GM12891 (cell line): Measurements from ENCODE around the gene AGTRAP.

Experiments used
- DNase-seq: peaks from one replicate; pipeline ENCODE4 v3.0.0; 2011; ENCODE audit warnings: low spot score; ENCODE audit not compliant: insufficient read length
- FAIRE-seq: peaks from 2 replicates; lab custom pipeline; 2011; peaks lifted over from hg19 to GRCh38; lab: Jason Lieb, UNC
- PAX5 ChIP-seq: IDR thresholded peaks from 2 replicates; pipeline ENCODE4 v1.6.1; 2011; ENCODE audit warnings: low read length, moderate library complexity, mild to moderate bottlenecking; ENCODE audit not compliant: insufficient read depth, severe bottlenecking
- POLR2A ChIP-seq: IDR thresholded peaks from 2 replicates; pipeline ENCODE4 v1.6.1; 2011; ENCODE audit warnings: low read depth, low read length, control low read depth
- POLR2AphosphoS5 ChIP-seq: IDR thresholded peaks from 2 replicates; pipeline ENCODE4 v1.6.1; 2011; ENCODE audit warnings: low read depth, low read length, control low read depth
- POU2F2 ChIP-seq: IDR thresholded peaks from 2 replicates; pipeline ENCODE4 v1.6.1; 2011; ENCODE audit warnings: low read depth, mild to moderate bottlenecking, control low read depth, low read length, moderate library complexity
- SPI1 ChIP-seq: IDR thresholded peaks from 2 replicates; pipeline ENCODE4 v1.6.1; 2011; ENCODE audit warnings: low read depth, low read length, control low read depth
- TAF1 ChIP-seq: IDR thresholded peaks from 2 replicates; pipeline ENCODE4 v1.6.1; 2011; ENCODE audit warnings: low read depth, low read length, control low read depth

AGTRAP gene

GRCh38 chr1:11759791-11760190, 23.9 kb downstream of the AGTRAP start:
- TF ChIP-seq POLR2A (no peak), SPI1 (no peak), POU2F2 (no peak), PAX5 (no peak), TAF1 (no peak), POLR2AphosphoS5 (no peak)
- DNase-seq (no peak), FAIRE-seq (no peak)

GRCh38 chr1:11761285-11761684, 25.3 kb downstream of the AGTRAP start:
- TF ChIP-seq POU2F2: no peak
- TF ChIP-seq SPI1: no peak
- TF ChIP-seq POLR2A: no peak
- no peak for TF ChIP-seq TAF1
- no peak for TF ChIP-seq PAX5
- TF ChIP-seq POLR2AphosphoS5: no peak
- DNase-seq: no peak
- FAIRE-seq: no peak

- DNase-seq (no peak), FAIRE-seq (no peak)
- TF ChIP-seq POU2F2 (no peak), PAX5 (no peak), POLR2AphosphoS5 (no peak), SPI1 (no peak)
These were observed 26.1 kb downstream of the AGTRAP start, which contains the start of gene C1orf167 for GRCh38 chr1:11761988-11762406. TSS of gene C1orf167 (plus strand) at chr1:11762193. CDS start at chr1:11764401, 2,208 bp downstream.

GRCh38 chr1:11764115-11764514, 28.2 kb downstream of the AGTRAP start:
- no peak for FAIRE-seq

GRCh38 chr1:11764519-11764918, 28.6 kb downstream of the AGTRAP start:
- FAIRE-seq: no peak
- no peak for DNase-seq
- TF ChIP-seq TAF1: no peak
- TF ChIP-seq PAX5: no peak
- no peak for TF ChIP-seq SPI1
- no peak for TF ChIP-seq POU2F2
- TF ChIP-seq POLR2AphosphoS5: no peak
- TF ChIP-seq POLR2A: no peak

More at GRCh38 chr1:11764115-11764514, 28.2 kb downstream of the AGTRAP start:
- DNase-seq: no peak
- TF ChIP-seq PAX5 (no peak), POU2F2 (no peak), TAF1 (no peak), POLR2A (no peak), POLR2AphosphoS5 (no peak), SPI1 (no peak)

- DNase-seq (no peak), FAIRE-seq (no peak)
These were observed 29.9 kb downstream of the AGTRAP start for GRCh38 chr1:11765661-11766428.

GRCh38 chr1:11766429-11766776, 30.5 kb downstream of the AGTRAP start:
- DNase-seq (no peak), FAIRE-seq (no peak)
- TF ChIP-seq SPI1 (no peak), POU2F2 (no peak), POLR2AphosphoS5 (no peak), PAX5 (no peak), TAF1 (no peak), POLR2A (no peak)

More at GRCh38 chr1:11765661-11766428, 29.9 kb downstream of the AGTRAP start:
- TF ChIP-seq POU2F2: no peak
- TF ChIP-seq TAF1: no peak
- no peak for TF ChIP-seq SPI1
- TF ChIP-seq PAX5: no peak
- no peak for TF ChIP-seq POLR2AphosphoS5
- TF ChIP-seq POLR2A: no peak

- FAIRE-seq (no peak), DNase-seq (no peak)
- TF ChIP-seq POU2F2: no peak
- no peak for TF ChIP-seq POLR2AphosphoS5
- no peak for TF ChIP-seq TAF1
- no peak for TF ChIP-seq PAX5
- no peak for TF ChIP-seq SPI1
- no peak for TF ChIP-seq POLR2A
These were observed 32.2 kb downstream of the AGTRAP start for GRCh38 chr1:11767922-11768704.

GRCh38 chr1:11768821-11769220, 32.9 kb downstream of the AGTRAP start:
- FAIRE-seq: no peak
- TF ChIP-seq POU2F2 (no peak), POLR2A (no peak), PAX5 (no peak), POLR2AphosphoS5 (no peak), TAF1 (no peak), SPI1 (no peak)

GRCh38 chr1:11769274-11769673, 33.3 kb downstream of the AGTRAP start:
- DNase-seq (no peak), FAIRE-seq (no peak)
- TF ChIP-seq PAX5: no peak

More at GRCh38 chr1:11768821-11769220, 32.9 kb downstream of the AGTRAP start:
- DNase-seq: no peak
